ENCODE measurements around the gene MYO7B. TPM values are rescaled to one million over a fixed set of nuclear protein-coding genes. Genes with fewer than 3 reads are reported as not detected.

Gene MYO7B
- total RNA-seq, 1 donor from 2014 or later, result 0.28 TPM

GRCh38 chr2:127545796-127546195 lies 10.3 kb downstream of the MYO7B start:
- H3K4me1 Mint-ChIP-seq, result no peaks in the 10 kb centered on the region
- peaks cover 2% of the 10 kb centered on the region for H3K9me3 Mint-ChIP-seq
- peaks cover 45% of the 10 kb centered on the region for H3K27me3 Mint-ChIP-seq (ENCODE audit: low read depth)
- DNase-seq (ENCODE audit: low read depth, low spot score), result no peak
- H3K27ac Mint-ChIP-seq (ENCODE audit: unreplicated experiment), result no peak overlapping the region
- no peaks in the 10 kb centered on the region for H3K36me3 Mint-ChIP-seq (ENCODE audit: low read depth)
- no peak overlapping the region for H3K4me3 Mint-ChIP-seq
- TF ChIP-seq, protein P1, sequence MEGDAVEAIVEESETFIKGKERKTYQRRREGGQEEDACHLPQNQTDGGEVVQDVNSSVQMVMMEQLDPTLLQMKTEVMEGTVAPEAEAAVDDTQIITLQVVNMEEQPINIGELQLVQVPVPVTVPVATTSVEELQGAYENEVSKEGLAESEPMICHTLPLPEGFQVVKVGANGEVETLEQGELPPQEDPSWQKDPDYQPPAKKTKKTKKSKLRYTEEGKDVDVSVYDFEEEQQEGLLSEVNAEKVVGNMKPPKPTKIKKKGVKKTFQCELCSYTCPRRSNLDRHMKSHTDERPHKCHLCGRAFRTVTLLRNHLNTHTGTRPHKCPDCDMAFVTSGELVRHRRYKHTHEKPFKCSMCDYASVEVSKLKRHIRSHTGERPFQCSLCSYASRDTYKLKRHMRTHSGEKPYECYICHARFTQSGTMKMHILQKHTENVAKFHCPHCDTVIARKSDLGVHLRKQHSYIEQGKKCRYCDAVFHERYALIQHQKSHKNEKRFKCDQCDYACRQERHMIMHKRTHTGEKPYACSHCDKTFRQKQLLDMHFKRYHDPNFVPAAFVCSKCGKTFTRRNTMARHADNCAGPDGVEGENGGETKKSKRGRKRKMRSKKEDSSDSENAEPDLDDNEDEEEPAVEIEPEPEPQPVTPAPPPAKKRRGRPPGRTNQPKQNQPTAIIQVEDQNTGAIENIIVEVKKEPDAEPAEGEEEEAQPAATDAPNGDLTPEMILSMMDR (conservative IDR thresholded peaks at IDR 0.05), result no peak

- DNase-seq (ENCODE audit: low read depth, low spot score), result no peak
- H3K4me3 Mint-ChIP-seq, result no peak overlapping the region
- peaks cover 45% of the 10 kb centered on the region for H3K27me3 Mint-ChIP-seq (ENCODE audit: low read depth)
- no peaks in the 10 kb centered on the region for H3K4me1 Mint-ChIP-seq
- H3K27ac Mint-ChIP-seq (ENCODE audit: unreplicated experiment), result no peak overlapping the region
- H3K9me3 Mint-ChIP-seq, result peaks cover 2% of the 10 kb centered on the region
- TF ChIP-seq, protein P1 (conservative IDR thresholded peaks at IDR 0.05), result no peak
- H3K36me3 Mint-ChIP-seq (ENCODE audit: low read depth), result no peaks in the 10 kb centered on the region
Measured at GRCh38 chr2:127546797-127547196, 11.3 kb downstream of the MYO7B start.

DNA sequence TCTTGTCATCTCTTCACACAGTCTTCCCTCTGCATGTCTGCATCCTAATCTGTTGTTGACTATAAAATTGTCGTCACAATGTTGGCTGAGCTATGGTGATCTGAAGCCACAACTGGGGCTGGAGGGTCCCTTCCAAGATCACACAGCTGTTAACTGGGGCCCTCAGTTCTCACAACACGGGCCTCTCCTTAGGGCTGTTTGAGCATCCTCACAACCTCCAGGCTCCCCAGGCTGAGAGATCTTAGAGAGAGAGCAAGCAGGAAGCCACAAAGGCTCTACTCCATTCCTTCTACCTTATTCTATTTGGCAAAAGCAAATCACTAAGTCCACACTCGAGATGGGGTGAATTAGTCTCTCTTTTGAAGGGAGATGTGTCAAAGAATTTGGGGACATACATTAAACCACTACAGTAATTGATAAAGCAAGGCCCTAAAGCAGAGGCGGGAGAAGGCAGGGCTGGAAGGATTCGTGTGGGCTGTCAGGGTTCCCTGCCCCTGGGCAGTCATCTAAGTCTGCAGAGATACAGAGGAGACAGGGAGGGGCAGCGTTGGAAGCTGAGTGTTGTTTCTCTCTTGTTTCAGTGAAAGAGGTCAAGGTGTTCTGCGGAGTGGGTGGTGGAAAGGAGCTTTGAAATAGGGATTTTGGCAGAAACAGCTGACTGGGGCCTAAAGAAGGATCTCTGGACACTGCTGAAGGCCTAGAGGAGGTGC lies 15.9 kb downstream of the MYO7B start:
- H3K36me3 Mint-ChIP-seq (ENCODE audit: low read depth), result no peaks in the 10 kb centered on the region
- H3K9me3 Mint-ChIP-seq, result peaks cover 2% of the 10 kb centered on the region
- no peak overlapping the region for H3K4me3 Mint-ChIP-seq
- TF ChIP-seq, protein P1 (conservative IDR thresholded peaks at IDR 0.05), result no peak
- H3K27ac Mint-ChIP-seq (ENCODE audit: unreplicated experiment), result no peak overlapping the region
- H3K4me1 Mint-ChIP-seq, result no peaks in the 10 kb centered on the region
- DNase-seq (ENCODE audit: low read depth, low spot score), result no peak
- peaks cover 49% of the 10 kb centered on the region for H3K27me3 Mint-ChIP-seq (ENCODE audit: low read depth)

- no peak overlapping the region for H3K27ac Mint-ChIP-seq (ENCODE audit: unreplicated experiment)
- H3K36me3 Mint-ChIP-seq (ENCODE audit: low read depth), result no peaks in the 10 kb centered on the region
- TF ChIP-seq, protein P1 (conservative IDR thresholded peaks at IDR 0.05), result no peak
- H3K9me3 Mint-ChIP-seq, result no peaks in the 10 kb centered on the region
- no peaks in the 10 kb centered on the region for H3K4me1 Mint-ChIP-seq
- no peak for DNase-seq (ENCODE audit: low read depth, low spot score)
- no peak overlapping the region for H3K4me3 Mint-ChIP-seq
- H3K27me3 Mint-ChIP-seq (ENCODE audit: low read depth), result peaks cover 48% of the 10 kb centered on the region
Measured at GRCh38 chr2:127552336-127552735, 16.9 kb downstream of the MYO7B start.

GRCh38 chr2:127552846-127553245 lies 17.4 kb downstream of the MYO7B start:
- H3K9me3 Mint-ChIP-seq, result no peaks in the 10 kb centered on the region
- no peaks in the 10 kb centered on the region for H3K4me1 Mint-ChIP-seq
- H3K36me3 Mint-ChIP-seq (ENCODE audit: low read depth), result no peaks in the 10 kb centered on the region
- H3K27me3 Mint-ChIP-seq (ENCODE audit: low read depth), result peaks cover 47% of the 10 kb centered on the region
- no peak overlapping the region for H3K27ac Mint-ChIP-seq (ENCODE audit: unreplicated experiment)
- no peak overlapping the region for H3K4me3 Mint-ChIP-seq
- DNase-seq (ENCODE audit: low read depth, low spot score), result no peak
- TF ChIP-seq, protein P1 (conservative IDR thresholded peaks at IDR 0.05), result no peak
